GM19025 (cell line): ENCODE data around the gene ZC3H15.
"Not testable (repeated sequence)": the region's sequence is repeated elsewhere in the genome, so short reads cannot be mapped to it uniquely, and the experiment has no call there.

Source experiments
- ATAC-seq: cut with Tn5 transposase; IDR thresholded peaks from one replicate; pipeline ENCODE4 v1.9.1; 2021; ENCODE audit warnings: mild to moderate bottlenecking, low read depth, moderate library complexity; ENCODE audit not compliant: unreplicated experiment

ZC3H15 gene

GRCh38 chr2:186486651-186487647 is 889 bp downstream of the ZC3H15 start:
- ATAC-seq: no peak

- ATAC-seq: no peak
These were observed 7.6 kb downstream of the ZC3H15 start for GRCh38 chr2:186493564-186494085.

DNA sequence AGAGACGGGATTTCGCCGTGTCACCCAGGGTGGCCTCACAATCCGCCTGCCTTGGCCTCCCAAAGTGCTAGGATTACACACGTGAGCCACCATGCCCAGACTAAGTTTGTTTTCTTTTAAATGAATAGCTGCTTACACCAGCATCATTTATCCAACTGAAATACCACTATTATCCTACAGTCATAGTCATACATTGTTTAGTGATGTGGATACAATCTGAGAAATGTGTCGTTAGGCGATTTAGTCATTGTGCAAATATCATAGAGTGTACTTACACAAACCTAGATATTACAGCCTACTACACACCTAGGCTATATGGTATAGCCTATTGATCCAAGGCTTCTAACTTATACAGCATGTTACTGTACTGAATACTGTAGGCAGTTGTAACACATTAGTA is 10.3 kb downstream of the ZC3H15 start:
- no peak for ATAC-seq

GRCh38 chr2:186497928-186498327 is 11.9 kb downstream of the ZC3H15 start:
- ATAC-seq: no peak

DNA sequence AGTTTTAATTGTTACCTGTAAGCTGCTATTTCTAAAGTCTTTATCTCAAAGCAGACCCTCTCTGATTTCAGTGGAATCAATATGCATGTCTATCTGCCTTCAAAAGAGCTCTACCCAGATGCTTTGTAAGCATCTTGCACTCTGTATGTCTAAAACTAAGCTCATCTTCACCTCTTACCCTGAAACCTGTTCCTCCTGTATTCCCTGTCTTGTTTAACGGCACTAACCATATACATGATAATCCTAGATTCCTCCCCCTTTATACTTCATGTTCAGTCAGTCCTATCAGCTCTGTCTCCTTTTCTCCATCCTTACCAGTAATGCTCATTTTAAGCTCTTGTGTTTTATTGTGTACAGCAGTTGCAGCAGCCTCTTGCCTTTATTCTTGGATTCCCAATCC is 12.8 kb downstream of the ZC3H15 start:
- no peak for ATAC-seq

- ATAC-seq: peak; percentile 56
These were observed 18.0 kb downstream of the ZC3H15 start for GRCh38 chr2:186503827-186504606.

DNA sequence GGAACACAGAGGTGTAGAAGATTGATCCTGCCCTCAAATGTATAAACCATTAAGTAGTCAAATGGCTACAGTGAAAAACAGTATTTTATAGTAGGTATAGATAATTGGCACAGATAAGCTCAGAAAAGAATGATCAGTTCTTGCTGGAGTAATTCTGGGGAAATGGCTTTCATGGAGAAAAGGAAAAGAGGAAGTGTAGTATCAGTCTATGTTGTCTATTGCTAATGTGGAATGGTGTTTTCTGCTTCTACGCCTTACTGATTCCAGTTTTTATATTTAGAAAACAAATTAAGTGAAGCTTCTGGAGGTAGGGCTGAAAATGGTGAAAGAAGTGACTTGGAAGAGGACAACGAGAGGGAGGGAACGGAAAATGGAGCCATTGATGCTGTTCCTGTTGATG is 22.2 kb downstream of the ZC3H15 start:
- no peak for ATAC-seq

DNA sequence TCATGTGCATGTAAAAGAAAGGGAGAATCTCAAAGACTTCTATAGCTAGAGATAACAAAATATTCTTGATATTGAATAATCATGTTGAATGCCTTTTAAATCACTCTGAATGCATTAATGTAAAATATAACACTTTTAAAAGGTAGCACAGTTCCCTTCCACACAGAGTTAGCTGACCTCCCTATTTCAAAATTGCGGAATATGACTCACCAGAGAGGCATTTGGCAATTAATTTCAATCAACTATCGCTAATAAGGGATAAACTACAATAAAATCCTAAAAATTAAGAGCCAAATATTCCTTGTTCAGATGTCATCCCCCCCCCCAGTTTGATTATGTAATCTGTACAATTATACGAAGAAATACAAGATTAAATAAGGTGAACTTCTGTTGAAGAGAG is 29.3 kb downstream of the ZC3H15 start:
- no peak for ATAC-seq

DNA sequence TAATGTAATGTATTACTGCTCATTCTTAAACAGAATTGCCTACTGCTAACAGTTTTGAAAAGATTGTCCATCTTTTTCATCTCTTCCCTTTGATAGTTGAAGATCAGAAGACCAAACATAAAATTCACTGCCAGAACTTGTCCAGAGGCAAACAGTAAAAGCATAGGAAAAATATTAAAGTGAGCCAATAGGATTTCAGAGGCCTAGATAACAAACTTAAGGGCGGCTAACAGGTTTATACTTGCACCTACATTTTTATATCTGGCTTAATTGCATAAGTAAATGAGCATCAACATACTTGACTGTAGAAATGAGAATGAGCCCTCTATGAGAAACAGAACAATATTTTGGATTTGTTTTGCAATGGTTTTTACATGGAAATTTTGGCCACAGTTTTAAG is 30.3 kb downstream of the ZC3H15 start:
- no peak for ATAC-seq

GRCh38 chr2:186517090-186517489 is 31.0 kb downstream of the ZC3H15 start:
- no peak for ATAC-seq

GRCh38 chr2:186518291-186518690 is 32.2 kb downstream of the ZC3H15 start:
- ATAC-seq: no peak

GRCh38 chr2:186518945-186519344 is 32.9 kb downstream of the ZC3H15 start:
- ATAC-seq: no peak

DNA sequence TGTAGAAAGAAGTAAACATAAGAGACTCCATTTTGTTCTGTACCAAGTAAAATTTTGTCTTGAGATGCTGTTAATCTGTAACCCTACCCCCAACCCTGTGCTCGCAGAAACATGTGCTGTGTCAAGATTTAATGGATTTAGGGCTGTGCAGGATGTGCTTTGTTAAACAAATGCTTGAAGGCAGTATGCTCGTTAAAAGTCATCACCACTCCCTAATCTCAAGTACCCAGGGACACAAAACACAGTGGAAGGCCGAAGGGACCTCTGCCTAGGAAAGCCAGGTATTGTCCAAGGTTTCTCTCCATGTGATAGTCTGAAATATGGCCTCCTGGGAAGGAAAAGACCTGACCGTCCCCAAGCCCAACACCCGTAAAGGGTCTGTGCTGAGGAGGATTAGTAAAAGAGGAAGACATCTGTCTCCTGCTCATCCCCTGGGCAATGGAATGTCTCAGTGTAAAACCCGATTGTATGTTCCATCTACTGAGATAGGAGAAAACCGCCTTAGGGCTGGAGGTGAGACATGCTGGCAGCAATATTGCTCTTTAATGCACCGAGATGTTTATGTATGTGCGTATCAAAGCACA is 35.6 kb downstream of the ZC3H15 start:
- not testable (repeated sequence) for ATAC-seq

DNA sequence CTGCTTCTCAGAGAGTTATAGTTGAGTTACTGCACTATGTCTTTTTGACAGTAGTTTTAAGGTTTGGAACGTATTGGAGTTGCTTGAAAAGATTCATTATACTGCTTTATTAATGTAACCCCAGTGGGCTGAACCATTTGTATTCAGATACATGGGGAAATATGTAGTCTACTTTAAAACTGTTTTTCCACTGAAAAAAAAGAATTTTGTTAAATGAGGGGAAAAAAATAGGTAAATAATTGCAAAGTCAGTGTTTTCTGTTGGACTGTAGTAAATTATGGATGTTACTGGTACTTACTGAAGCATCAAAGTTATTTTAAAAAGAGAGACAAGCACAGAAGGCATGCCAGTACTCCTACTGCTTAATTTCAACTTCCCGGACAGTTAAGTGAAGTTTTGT is 36.4 kb downstream of the ZC3H15 start:
- ATAC-seq: no peak

DNA sequence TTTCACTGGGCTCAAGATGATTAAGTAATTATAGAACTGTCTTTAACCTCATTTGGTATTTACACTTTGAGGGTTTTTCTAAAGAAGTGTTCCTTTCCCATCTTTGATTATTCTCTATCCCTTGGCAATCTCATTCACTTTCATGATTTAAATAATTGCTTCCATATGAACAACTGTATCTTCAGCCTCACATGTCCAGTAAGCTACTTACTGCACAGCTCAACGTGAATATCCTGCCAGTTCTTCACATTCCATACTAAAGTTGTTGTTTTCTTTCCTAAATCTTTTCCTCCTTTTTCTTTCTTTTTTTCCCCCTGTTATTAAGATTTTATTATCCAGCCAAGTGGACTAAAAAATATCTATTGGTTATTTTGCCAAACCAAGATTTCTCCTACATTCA is 37.7 kb downstream of the ZC3H15 start:
- ATAC-seq: no peak

DNA sequence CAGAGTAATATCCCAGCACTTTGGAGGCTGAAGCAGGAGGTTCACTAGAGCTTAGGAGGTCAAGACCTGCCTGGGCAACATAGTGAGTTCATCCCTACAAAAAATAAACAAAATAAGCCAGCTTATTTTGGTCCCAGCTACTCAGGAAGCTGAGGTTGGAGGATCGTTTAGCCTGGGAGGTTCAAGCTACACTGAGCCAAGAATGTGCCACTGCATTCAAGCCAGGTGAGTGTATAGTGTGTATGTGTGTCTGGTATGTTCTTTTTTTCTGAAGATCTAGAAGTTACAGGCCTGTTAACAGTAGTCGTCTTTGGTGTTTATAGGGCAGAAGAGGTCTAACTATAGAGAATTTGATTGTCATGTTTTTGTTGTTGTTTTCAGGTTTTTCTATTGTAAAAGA is 40.2 kb downstream of the ZC3H15 start:
- no peak for ATAC-seq

- no peak for ATAC-seq
These were observed 44.3 kb downstream of the ZC3H15 start for GRCh38 chr2:186530314-186530713.

- no peak for ATAC-seq
These were observed 45.3 kb downstream of the ZC3H15 start for GRCh38 chr2:186531257-186531775.

GRCh38 chr2:186532891-186533290 is 46.8 kb downstream of the ZC3H15 start:
- ATAC-seq: no peak

DNA sequence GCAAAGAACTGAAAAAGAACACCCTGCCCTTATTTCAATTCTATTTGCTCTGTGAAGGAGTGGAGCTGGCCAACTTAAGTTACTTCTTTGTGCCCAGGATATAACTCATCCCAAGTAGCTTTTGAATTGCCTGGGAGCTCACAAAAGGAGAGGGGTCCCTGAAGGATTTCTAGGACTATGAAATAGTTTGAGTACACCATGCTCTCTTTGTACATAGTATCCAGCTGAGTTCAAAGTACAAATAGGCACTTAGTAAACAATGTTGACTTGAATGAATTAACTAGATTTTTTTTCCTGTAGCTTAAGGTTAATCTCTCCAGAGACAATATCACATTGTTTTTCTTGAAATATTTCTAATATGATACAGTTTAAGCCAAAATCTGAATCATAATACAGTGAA is 47.7 kb downstream of the ZC3H15 start:
- ATAC-seq: no peak

DNA sequence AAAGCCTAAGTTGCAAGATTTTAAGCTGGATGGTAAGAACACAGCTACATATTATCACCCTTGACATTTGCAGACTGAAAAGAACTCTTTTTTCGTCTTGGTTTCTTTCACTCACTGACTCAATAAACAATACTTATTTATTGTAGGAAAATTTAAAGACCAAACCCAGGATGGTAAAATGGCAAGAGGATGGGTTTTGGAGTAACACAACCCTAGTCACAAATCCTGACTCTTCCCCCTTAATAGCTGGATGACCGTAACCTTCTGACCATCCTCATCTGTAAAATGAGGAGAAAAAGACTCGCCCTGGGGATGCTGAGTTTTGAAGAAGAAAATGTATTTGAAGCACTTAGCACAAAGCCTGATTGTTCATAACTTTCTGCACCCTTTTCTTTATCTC is 48.3 kb downstream of the ZC3H15 start:
- ATAC-seq: no peak
